Measurements from ENCODE around the gene LPCAT1. TPM values are rescaled to one million over a fixed set of nuclear protein-coding genes. Genes with fewer than 3 reads are reported as not detected.

The LPCAT1 gene
- total and polyA plus RNA-seq, 2 of the 13 experiments (the other 11 are each of a cell fraction or from before 2014, with no cell fraction given), result 29.8 to 90.6 TPM

DNA sequence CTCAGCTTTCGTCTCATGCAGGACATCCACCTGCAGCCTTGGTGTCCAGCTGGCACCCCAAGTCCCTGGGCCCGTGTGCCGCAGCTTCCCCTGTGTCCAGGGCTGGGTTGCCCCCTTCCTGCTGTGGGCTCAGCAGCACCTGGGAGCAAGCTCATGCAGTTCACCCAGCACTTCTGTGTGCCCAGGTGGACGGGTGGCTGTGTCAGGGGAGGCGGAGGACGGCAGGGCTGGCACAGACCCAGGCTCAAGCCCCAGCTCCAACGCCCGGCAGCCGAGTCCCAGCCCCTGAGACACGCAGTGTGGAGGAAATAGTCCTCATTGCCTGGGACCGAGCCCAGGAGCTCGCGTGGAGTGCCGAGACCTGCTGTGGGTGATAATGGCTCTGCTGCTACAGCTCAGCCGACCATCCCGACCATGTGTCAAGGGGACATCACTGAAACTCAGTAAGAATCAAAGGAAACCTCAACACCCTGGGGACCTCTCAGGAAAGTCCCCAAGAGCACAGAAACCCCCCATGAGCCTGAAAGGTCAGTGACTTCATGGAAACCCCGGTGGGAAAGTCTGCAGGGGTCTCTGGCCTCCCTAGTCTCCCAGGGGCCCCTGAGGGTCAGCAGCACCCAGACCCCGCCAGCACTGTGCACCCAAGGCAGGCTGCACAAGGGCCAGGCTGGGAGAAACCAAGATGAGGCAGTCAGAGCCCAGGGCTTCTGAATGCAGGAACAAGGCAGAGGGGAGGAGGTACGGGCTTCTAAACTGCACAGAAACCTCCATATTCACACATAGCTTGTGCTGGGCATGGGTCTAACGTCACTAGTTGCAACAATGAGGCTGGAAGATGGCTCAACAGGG lies 38.8 kb downstream of the LPCAT1 start:
- ATAC-seq (no peak), DNase-seq (ENCODE audit: low spot score) (no peak), FAIRE-seq (no peak)
- no peak overlapping the region for H3K4me3 ChIP-seq (replicated peaks in 1 of 3; ENCODE audit: insufficient read depth in 1 of 3, low read depth in 2 of 3, low read length in 3 of 3)
- H3K27ac ChIP-seq (ENCODE audit: extremely low read length, insufficient read depth, low read length), result no peak overlapping the region
- no peak overlapping the region for H3K9ac ChIP-seq (ENCODE audit: insufficient read depth, low read depth, low read length)
- H3K27me3 ChIP-seq (ENCODE audit: control insufficient read depth in 1 of 2, insufficient read depth in 2 of 2, low read length in 2 of 2), result no peaks in the 10 kb centered on the region
- H3K4me1 ChIP-seq (ENCODE audit: insufficient read depth, low read length), result no peaks in the 10 kb centered on the region
- in situ Hi-C loops (cut with HindIII; ENCODE audit: extremely low pct_ligation_motif_present, low pct_unique_long_range_greater_than_20kb), result no loop called here
- H3K36me3 ChIP-seq (replicated peaks in 1 of 2; ENCODE audit: control insufficient read depth in 1 of 2, insufficient read depth in 2 of 2, low read length in 2 of 2), result peaks cover 35 to 47% of the 10 kb centered on the region in 2 experiments
- ChIA-PET POLR2A (no interaction called here), CTCF (ENCODE audit: low intra/inter-chr PET ratio, low total read pairs) (no interaction called here)
- intact Hi-C loops (cut with micrococcal nuclease; ENCODE audit: unreplicated experiment), result no loop called here
- H3K9me3 ChIP-seq (ENCODE audit: low read length), result no peaks in the 10 kb centered on the region
- WGBS (ENCODE audit: low lambda C conversion rate), result 97% methylated on average over 12 of the region's 20 CpGs
- peaks cover 4% of the 10 kb centered on the region; the same call in 1 of the 2 replicates for H4K20me1 ChIP-seq (ENCODE audit: insufficient read depth, low read length)
- H3K79me2 ChIP-seq (ENCODE audit: insufficient read depth, low read length), result no peaks in the 10 kb centered on the region
- no peak overlapping the region for H2AFZ ChIP-seq (ENCODE audit: low read length)
- no TSS peak for BruUV-seq (replicated peaks)
- H3K4me2 ChIP-seq (ENCODE audit: low read depth, low read length), result no peak overlapping the region
- TF ChIP-seq ARNT (IDR thresholded peaks at IDR 0.05), result no peak
- no peak for TF ChIP-seq LBX2 (CRISPR knock-in tag; IDR thresholded peaks at IDR 0.05; ENCODE audit: borderline replicate concordance)
- TF ChIP-seq ARID3A (IDR thresholded peaks at IDR 0.05; ENCODE audit: low read depth, low read length), result no peak
- no peak for TF ChIP-seq GRHL1 (CRISPR knock-in tag; conservative IDR thresholded peaks at IDR 0.05)
- TF ChIP-seq MTA1 (CRISPR knock-in tag; IDR thresholded peaks at IDR 0.05; ENCODE audit: borderline replicate concordance), result no peak
- TF ChIP-seq AKAP8 (CRISPR knock-in tag; IDR thresholded peaks at IDR 0.05), result peak; percentile 61; the same call in 1 of the 2 replicates
- TF ChIP-seq, protein P1, sequence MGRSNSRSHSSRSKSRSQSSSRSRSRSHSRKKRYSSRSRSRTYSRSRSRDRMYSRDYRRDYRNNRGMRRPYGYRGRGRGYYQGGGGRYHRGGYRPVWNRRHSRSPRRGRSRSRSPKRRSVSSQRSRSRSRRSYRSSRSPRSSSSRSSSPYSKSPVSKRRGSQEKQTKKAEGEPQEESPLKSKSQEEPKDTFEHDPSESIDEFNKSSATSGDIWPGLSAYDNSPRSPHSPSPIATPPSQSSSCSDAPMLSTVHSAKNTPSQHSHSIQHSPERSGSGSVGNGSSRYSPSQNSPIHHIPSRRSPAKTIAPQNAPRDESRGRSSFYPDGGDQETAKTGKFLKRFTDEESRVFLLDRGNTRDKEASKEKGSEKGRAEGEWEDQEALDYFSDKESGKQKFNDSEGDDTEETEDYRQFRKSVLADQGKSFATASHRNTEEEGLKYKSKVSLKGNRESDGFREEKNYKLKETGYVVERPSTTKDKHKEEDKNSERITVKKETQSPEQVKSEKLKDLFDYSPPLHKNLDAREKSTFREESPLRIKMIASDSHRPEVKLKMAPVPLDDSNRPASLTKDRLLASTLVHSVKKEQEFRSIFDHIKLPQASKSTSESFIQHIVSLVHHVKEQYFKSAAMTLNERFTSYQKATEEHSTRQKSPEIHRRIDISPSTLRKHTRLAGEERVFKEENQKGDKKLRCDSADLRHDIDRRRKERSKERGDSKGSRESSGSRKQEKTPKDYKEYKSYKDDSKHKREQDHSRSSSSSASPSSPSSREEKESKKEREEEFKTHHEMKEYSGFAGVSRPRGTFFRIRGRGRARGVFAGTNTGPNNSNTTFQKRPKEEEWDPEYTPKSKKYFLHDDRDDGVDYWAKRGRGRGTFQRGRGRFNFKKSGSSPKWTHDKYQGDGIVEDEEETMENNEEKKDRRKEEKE (IDR thresholded peaks at IDR 0.05), result no peak

Data from HepG2 (cell line).